Aorta (tissue), 5 donors: ENCODE measurements around the gene LRFN3. TPM values are rescaled to one million over a fixed set of nuclear protein-coding genes. Genes with fewer than 3 reads are reported as not detected.
A peak's percentile ranks its signal among the peaks of the same experiment; 100 is the strongest.
"Not testable (repeated sequence)": the region's sequence is repeated elsewhere in the genome, so short reads cannot be mapped to it uniquely, and the experiment has no call there.

Source experiments
- ATAC-seq: fragments of 200-7000 bp; cut with Tn5 transposase; one replicate; pipeline ENCODE4 v1.9.1; 2022; ENCODE audit warnings: moderate library complexity; ENCODE audit not compliant: low FRiP score
- DNase-seq, 2 donors: peaks; one replicate each; pipeline ENCODE4 v3.0.0-alpha.2; 2020
- H3K27ac ChIP-seq, 2 donors: one replicate each; pipeline ENCODE4 v1.5.1; 2013; ENCODE audit warnings: low read length in 2 of 2, mild to moderate bottlenecking in 2 of 2, moderate library complexity in 2 of 2, control low read depth in 1 of 2, inconsistent platforms in 1 of 2, low read depth in 1 of 2
- H3K27me3 ChIP-seq, 2 donors: one replicate each; pipeline ENCODE4 v1.6.1; 2013; ENCODE audit warnings: control low read depth in 1 of 2, low read length in 1 of 2, mild to moderate bottlenecking in 1 of 2, moderate library complexity in 1 of 2; ENCODE audit not compliant: insufficient read depth in 2 of 2, control insufficient read depth in 1 of 2
- H3K36me3 ChIP-seq, 2 donors: one replicate each; pipeline ENCODE4 v1.6.1; 2013; ENCODE audit warnings: control low read depth in 1 of 2, low read length in 1 of 2, mild to moderate bottlenecking in 1 of 2; ENCODE audit not compliant: insufficient read depth in 2 of 2, control insufficient read depth in 1 of 2
- H3K4me1 ChIP-seq, 2 donors: one replicate each; pipeline ENCODE4 v1.6.1; 2013; ENCODE audit warnings: low read length in 2 of 2, control low read depth in 1 of 2, mild to moderate bottlenecking in 1 of 2, moderate library complexity in 1 of 2; ENCODE audit not compliant: insufficient read depth in 2 of 2, control insufficient read depth in 1 of 2
- H3K4me3 ChIP-seq, 2 donors: one replicate each; pipeline ENCODE4 v1.5.1; 2013; ENCODE audit warnings: low read length in 2 of 2, control low read depth in 1 of 2, mild to moderate bottlenecking in 1 of 2
- H3K9me3 ChIP-seq: one replicate; pipeline ENCODE4 v1.6.1; 2013; ENCODE audit warnings: mild to moderate bottlenecking, low read length; ENCODE audit not compliant: control insufficient read depth
- WGBS, 2 donors: extraction: QIAGEN DNeasy Blood & Tissue Kit; methylation state at CpG; one replicate each; pipeline ENCODE4 v1.1.7; 2013; 5-methylcytosine and 5-hydroxymethylcytosine counted together
- intact Hi-C, 2 donors: fragments of 100-400 bp; cut with DNase I; formaldehyde crosslinking; loops; one replicate each; pipeline versions ENCODE4 v1.14.2 to v1.15.0; 2022
- polyA plus RNA-seq, 2 donors: library from polyadenylated mRNA; stranded (reverse); fragments of 200-250 nt; gene quantifications; one replicate each; pipeline ENCODE4 v1.2.3, GENCODE V29; 2013
- total RNA-seq, 2 donors: library from RNA; stranded (reverse); fragmentation: NEBNext Ultra II Directional; extraction: Animal tissue kit (Norgen Biotek cat#: 25700); gene quantifications; one replicate each; pipeline ENCODE4 v1.2.1, GENCODE V29; 2021
- donor health status: healthy with polysubstance abuse.
- donor health status: Bipolar disorder and iron deficiency.
- donor health status: DM: no; HTN: no; CAD: no.
- donor health status: DM: no; HTN: no; CAD: no.
- donor health status: DM: yes; HTN: yes; CAD: no.

LRFN3 gene
- total and polyA plus RNA-seq, 4 donors, result 2.0 to 15.1 (median 10.3) TPM

GRCh38 chr19:35977446-35978222, 41.5 kb downstream of the LRFN3 start:
- no peak for ATAC-seq
- no peak overlapping the region for H3K4me3 ChIP-seq
- no peak for DNase-seq
- no peaks in the 10 kb centered on the region for H3K9me3 ChIP-seq
- intact Hi-C loops, result no loop called here
- H3K27ac ChIP-seq, result no peak overlapping the region
- H3K27me3 ChIP-seq, result no peaks in the 10 kb centered on the region
- H3K4me1 ChIP-seq, result no peaks in the 10 kb centered on the region
- 52 to 54% methylated on average over 14 of the region's 14 CpGs for WGBS, 2 donors
- no peaks in the 10 kb centered on the region for H3K36me3 ChIP-seq

DNA sequence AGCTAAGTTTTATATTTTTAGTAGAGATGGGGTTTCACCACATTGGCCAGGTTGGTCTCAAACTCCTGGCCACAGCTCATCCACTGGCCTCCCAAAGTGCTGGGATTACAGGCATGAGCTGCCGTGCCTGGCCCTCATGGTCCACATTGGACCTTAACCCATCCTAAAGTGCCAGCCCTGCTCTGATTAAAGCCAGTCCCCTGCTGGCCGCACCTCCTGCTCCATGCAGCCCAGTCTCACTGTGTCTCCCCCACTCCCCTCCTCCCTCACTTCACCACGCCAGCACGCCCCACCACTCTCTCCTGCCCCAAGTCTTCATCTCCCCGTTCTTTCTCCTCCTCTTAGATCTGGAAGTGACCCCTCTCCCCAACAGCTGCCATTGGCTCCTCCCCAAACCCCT, 42.1 kb downstream of the LRFN3 start:
- Histone ChIP-seq H3K4me3 (no peak overlapping the region), H3K27ac (no peak overlapping the region), H3K36me3 (no peaks in the 10 kb centered on the region), H3K27me3 (no peaks in the 10 kb centered on the region), H3K9me3 (no peaks in the 10 kb centered on the region), H3K4me1 (no peaks in the 10 kb centered on the region)
- ATAC-seq (no peak), DNase-seq (no peak)
- 41 to 50% methylated on average over 5 of the region's 5 CpGs for WGBS, 2 donors
- intact Hi-C loops, result no loop called here

DNA sequence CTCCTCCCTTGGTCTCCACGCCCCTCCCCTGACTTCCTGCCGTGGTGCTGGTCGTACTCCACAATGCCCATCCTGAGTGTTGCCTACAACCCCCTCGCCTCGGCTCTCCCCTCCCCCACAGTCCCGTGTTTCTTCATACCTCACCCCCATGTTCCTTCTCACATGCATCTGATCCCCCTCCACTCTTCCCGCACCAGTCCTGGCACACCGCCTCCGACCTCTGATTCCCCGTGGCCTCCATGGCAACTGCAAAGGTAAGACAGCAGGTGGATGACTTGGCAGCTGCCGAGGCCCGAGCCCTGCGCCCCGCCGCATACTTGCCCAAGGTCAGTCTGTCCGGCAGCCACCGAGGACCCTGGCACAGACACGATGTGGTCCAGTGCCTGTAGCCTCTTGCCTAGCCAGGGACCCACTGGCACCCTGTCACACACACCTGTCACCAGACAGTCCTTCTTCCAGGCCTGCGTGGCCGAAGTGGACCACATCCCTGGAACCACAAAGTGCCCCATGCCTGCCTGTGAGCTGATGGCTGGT, 42.7 kb downstream of the LRFN3 start:
- H3K27ac ChIP-seq, result no peak overlapping the region
- H3K27me3 ChIP-seq, result no peaks in the 10 kb centered on the region
- DNase-seq, result no peak
- no peak overlapping the region for H3K4me3 ChIP-seq
- H3K9me3 ChIP-seq, result no peaks in the 10 kb centered on the region
- 67 to 68% methylated on average over 20 of the region's 20 CpGs for WGBS, 2 donors
- no peaks in the 10 kb centered on the region for H3K4me1 ChIP-seq
- intact Hi-C loops, result no loop called here
- no peak for ATAC-seq
- H3K36me3 ChIP-seq, result no peaks in the 10 kb centered on the region

DNA sequence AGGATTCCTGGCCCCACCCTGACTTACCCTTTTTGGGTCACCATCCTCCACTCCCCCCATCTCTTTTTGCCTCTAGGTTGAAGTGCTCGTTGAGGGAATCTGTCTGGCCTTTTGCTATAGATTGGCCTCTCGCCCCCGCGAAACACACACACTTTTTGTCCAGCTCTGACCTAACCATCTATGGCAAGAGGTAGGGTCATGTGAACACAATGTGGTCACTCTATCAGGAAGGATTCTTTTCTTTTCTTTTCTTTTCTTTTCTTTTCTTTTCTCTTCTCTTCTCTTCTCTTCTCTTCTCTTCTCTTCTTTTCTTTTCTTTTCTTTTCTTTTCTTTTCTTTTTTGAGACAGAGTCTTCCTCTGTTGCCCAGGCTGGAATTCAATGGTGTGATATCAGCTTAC, 44.8 kb downstream of the LRFN3 start:
- ATAC-seq, H3K4me3 ChIP-seq, intact Hi-C loops, H3K9me3 ChIP-seq, DNase-seq, H3K27me3 ChIP-seq, H3K27ac ChIP-seq, H3K4me1 ChIP-seq, H3K36me3 ChIP-seq: not testable (repeated sequence)
- 77 to 86% methylated on average over 4 of the region's 4 CpGs for WGBS, 2 donors

GRCh38 chr19:35983177-35983576, 47.0 kb downstream of the LRFN3 start:
- Histone ChIP-seq H3K27me3 (no peaks in the 10 kb centered on the region), H3K27ac (no peak overlapping the region), H3K4me3 (no peak overlapping the region), H3K9me3 (no peaks in the 10 kb centered on the region), H3K4me1 (no peaks in the 10 kb centered on the region), H3K36me3 (no peaks in the 10 kb centered on the region)
- 80 to 82% methylated on average over 7 to 8 of the region's 8 CpGs for WGBS, 2 donors
- no peak for ATAC-seq
- DNase-seq, result no peak
- intact Hi-C loops, result no loop called here

- no peaks in the 10 kb centered on the region for H3K27me3 ChIP-seq
- DNase-seq (no peak), ATAC-seq (no peak)
- H3K4me3 ChIP-seq, result no peak overlapping the region
- intact Hi-C loops, result no loop called here
- H3K4me1 ChIP-seq, result no peaks in the 10 kb centered on the region
- 89 to 90% methylated on average over 5 of the region's 5 CpGs for WGBS, 2 donors
- H3K36me3 ChIP-seq, result no peaks in the 10 kb centered on the region
- H3K27ac ChIP-seq, result no peak overlapping the region
- no peaks in the 10 kb centered on the region for H3K9me3 ChIP-seq
Measured at GRCh38 chr19:35986111-35986510, 49.9 kb downstream of the LRFN3 start.

- WGBS, 2 donors, result 8% methylated on average over 54 of the region's 54 CpGs
- Histone ChIP-seq H3K36me3 (no peaks in the 10 kb centered on the region), H3K27ac (no peak overlapping the region), H3K9me3 (no peaks in the 10 kb centered on the region), H3K4me3 (no peak overlapping the region), H3K4me1 (no peaks in the 10 kb centered on the region), H3K27me3 (no peaks in the 10 kb centered on the region)
- DNase-seq, result peak in 1 of 2 donors; percentile 77
- intact Hi-C loops, result no loop called here
- peak; percentile 7 for ATAC-seq
Measured at GRCh38 chr19:35986664-35987570, 50.7 kb downstream of the LRFN3 start.

- ATAC-seq (no peak), DNase-seq (no peak)
- 32 to 36% methylated on average over 8 of the region's 8 CpGs for WGBS, 2 donors
- Histone ChIP-seq H3K4me3 (no peak overlapping the region), H3K9me3 (no peaks in the 10 kb centered on the region), H3K4me1 (no peaks in the 10 kb centered on the region), H3K27ac (no peak overlapping the region), H3K27me3 (no peaks in the 10 kb centered on the region), H3K36me3 (no peaks in the 10 kb centered on the region)
- intact Hi-C loops, result no loop called here
Measured at GRCh38 chr19:35987571-35987896, 51.4 kb downstream of the LRFN3 start.
